T follicular helper cell (primary cell): ENCODE data around the gene FES.
"Not testable (repeated sequence)": the region's sequence is repeated elsewhere in the genome, so short reads cannot be mapped to it uniquely, and the experiment has no call there.

Experiments used
- DNase-seq: peaks from one replicate; pipeline ENCODE4 v3.0.0-alpha.2; 2020; ENCODE audit warnings: low read depth

Gene FES

DNA sequence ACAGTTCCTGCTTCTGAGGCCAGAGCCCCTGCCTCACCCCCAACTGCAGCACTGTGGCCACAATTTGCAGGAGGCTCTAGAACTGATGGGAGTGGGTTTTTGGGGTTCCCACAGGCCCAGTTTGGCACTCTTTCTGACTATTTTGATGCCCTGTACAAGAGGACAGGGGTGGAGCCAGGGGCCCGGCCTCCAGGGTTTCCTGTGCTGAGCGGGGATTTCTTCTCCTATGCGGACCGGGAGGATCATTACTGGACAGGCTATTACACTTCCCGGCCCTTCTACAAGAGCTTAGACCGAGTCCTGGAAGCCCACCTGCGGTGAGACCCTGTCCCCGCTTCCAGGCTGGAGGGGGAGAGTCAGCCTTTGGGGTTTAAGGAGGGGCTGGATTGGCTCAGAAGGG, 25.7 kb downstream of the FES start:
- no peak for DNase-seq

GRCh38 chr15:90910441-90911301, 26.4 kb downstream of the FES start:
- DNase-seq: no peak

DNA sequence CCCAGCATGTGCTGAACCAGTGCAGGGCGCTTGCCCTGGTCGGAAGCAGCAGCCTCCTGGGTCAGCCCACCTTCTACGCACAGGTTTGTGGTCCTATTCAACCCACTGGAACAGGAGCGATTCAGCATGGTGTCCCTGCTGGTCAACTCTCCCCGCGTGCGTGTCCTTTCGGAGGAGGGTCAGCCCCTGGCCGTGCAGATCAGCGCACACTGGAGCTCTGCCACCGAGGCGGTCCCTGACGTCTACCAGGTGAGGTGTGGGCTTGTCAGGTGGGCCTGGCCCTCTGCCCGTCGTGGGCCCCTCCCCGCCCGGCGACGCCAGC, 27.0 kb downstream of the FES start:
- no peak for DNase-seq

DNA sequence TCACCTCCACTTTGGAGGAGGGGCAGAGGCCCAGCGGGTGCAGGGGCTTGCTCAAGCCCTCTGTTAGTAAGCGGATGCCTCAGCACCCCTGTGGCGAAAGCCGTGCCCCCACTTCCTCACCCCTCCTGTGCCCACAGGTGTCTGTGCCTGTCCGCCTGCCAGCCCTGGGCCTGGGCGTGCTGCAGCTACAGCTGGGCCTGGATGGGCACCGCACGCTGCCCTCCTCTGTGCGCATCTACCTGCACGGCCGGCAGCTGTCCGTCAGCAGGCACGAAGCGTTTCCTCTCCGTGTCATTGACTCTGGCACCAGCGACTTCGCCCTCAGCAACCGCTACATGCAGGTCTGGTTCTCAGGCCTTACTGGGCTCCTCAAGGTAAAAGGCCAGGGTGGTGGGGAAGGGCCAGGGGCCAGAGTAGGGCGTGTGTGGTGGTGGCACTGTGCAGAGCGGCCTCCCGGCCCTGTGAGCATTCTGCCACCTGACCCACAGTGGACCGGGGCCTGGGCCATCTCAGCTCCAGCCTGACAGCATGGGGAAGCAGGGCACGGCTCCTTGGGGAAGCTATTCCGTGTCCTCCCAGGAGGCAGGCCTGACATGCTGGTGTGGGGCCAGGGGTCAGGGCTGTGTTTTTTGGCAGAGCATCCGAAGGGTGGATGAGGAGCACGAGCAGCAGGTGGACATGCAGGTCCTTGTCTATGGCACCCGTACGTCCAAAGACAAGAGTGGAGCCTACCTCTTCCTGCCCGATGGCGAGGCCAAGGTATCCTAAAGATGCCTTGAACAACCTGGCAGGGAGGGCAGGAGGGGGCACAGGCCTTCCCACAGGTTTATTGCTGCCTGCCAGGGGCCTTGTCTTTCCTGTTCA, 27.8 kb downstream of the FES start:
- no peak for DNase-seq

DNA sequence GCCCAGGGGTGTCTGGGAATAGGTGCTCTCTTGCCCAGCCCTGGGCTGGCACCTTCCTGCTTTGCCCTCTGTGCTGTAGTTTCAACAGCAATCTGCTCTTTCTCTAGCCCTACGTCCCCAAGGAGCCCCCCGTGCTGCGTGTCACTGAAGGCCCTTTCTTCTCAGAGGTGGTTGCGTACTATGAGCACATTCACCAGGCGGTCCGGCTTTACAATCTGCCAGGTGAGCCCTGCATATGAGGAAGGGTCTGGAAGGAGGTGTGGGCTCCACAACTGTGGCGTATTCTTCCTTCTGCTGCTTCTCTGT, 28.4 kb downstream of the FES start:
- no peak for DNase-seq

DNA sequence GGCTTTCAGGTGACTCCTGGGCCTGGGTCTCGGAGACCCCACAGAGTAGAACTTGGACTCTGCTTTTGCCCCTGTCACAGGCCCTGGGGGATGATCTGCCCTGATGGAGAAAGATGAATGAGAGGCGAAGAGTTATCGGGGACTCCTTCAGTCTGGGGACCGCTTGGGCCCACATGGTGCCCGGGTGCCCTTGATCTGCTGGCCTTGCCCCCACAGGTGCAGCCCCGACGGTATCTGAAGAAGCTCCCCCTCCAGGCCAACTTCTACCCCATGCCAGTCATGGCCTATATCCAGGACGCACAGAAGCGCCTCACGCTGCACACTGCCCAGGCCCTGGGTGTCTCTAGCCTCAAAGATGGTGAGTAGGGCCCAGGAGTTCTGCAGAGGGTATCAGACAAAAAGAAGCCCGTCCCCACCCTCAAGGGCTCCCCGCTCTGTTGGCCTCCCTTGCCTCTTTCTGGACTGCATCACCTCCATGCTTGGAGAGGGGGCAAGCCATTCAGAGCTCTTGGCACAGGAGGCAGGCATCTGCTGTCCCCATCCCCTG, 29.2 kb downstream of the FES start:
- no peak for DNase-seq

- no peak for DNase-seq
These were observed 30.2 kb downstream of the FES start for GRCh38 chr15:90914305-90915080.

DNA sequence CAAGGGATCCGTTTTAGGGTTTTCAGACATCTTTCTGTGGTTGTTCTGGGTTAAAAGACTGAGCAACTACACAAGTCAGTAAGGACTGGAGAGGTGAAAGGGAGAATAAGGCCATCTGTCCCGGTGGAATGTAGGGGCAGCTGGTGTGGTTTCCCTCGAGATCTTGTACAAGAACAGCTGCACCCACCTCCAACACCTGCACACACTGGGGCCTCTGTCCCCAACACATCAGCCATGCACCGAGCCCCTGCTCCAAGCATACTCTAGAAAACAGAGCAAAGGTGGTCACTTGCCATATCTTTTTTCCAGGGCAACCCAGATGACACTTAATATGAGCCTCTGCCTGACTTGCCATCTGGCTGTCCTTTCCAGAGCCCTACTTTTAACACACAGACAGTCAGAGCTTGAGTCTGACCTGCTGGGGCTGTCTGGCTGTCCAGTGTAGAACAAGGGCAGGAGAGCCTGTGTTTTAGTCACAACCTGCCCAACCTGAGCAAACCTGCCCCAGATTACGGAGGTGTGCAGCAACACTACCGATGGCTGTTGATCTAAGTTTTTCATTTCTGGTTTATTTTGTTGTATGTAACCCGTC, 31.0 kb downstream of the FES start:
- DNase-seq: no peak

- no peak for DNase-seq
These were observed 31.6 kb downstream of the FES start for GRCh38 chr15:90915808-90916440.

DNA sequence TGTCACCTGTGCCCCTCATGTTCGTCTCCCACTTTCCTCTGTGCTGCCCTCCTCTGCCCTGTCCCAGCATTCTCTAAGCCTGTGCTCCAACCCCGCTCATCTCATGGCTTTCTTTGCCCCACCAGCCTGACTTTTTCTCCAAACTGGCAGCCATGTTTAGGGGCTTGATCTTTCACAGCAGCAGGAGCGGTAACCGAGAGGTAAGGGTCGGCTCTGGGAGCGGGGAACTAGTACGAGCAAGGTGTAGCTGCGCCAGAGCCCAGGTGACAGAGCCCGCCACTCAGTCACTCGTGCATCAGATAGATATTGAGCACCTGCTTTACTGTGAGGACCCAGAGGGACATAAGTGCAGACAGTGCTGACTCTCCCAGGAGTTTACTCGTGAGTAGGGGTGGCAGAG, 32.2 kb downstream of the FES start:
- DNase-seq: no peak

DNA sequence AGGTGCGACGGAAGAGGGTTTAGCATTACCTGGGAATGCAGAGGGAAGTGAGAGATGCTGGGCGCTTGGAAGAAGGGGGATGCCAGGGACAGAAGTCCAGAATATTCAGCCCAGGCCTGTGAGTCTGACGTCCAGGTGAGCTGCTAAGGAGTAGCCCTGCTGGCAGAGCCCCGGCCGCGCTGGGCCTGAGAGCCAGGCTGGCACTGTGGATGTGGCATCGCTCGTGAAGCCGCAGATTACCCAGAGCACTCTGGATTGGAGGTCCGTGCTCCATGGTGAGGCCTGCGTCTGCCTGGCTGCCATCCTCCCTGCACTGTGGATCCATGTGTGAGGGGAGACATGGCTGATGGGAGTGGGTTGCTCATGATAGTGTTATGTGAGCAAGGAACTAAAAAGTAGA, 33.3 kb downstream of the FES start:
- no peak for DNase-seq

GRCh38 chr15:90918034-90918788, 33.9 kb downstream of the FES start:
- no peak for DNase-seq

DNA sequence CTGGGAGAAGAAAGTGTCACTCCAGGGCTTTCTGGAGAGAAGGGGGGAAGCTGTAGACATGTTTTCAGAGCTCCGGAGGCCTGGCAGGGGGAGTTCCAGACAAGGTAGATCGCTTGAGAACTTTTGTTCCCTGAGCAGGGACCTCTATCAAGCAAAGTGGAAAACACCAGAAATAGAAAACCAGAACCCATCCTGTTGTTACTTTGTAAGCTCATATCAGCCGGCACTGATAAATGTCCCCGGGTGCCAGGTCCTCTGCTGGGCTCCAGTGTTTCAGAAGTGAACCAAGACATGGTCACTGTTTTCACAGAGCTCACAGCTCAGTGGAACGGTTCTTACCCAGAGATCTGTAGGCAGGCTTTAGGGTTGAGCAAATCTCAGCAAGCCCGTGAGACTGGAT, 34.5 kb downstream of the FES start:
- no peak for DNase-seq

DNA sequence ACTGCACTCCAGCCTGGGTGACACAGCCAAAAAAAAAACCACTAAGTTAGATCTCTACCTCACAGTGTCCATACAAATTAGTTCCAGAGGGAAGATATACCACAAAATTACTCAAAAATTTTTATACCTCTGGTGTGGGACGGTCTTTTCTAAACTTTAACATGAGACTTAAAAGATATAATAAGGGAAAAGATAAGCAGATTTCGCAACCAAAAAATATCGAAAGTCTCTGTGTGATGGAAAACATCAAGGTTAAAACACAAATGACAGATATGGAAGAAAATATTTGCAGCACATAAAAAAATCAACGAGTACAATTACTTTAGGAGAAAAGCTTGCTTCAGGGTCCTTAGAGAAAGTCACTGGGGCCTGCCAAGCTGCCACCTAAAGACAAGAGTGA, 37.6 kb downstream of the FES start:
- DNase-seq: no peak

DNA sequence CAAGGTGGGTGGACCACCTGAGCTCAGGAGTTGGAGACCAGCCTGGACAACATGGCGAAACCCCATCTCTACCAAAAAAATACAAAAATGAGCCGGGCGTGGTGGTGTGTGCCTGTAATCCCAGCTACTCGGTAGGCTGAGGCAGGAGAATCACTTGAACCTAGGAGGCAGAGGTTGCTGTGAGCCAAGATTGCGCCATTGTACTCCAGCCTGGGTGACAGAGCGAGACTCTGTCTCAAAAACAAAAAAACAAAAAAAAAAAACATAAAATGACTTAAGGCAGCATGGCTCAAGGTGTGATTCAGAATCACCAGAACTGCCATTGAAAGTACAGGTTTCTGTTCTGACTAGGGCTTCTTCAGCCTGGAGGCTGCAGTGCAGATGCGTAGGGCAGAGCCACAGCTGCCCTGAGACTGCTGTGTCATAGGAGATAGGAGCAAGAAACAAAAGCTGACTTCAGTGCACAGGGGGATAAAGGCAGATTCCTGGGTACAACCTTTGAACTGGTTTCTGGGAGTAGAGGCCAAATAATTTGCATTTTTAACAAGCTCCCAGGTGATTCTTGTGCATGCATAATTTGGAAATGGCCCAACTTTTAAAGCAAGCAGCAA, 38.5 kb downstream of the FES start:
- DNase-seq: not testable (repeated sequence)

DNA sequence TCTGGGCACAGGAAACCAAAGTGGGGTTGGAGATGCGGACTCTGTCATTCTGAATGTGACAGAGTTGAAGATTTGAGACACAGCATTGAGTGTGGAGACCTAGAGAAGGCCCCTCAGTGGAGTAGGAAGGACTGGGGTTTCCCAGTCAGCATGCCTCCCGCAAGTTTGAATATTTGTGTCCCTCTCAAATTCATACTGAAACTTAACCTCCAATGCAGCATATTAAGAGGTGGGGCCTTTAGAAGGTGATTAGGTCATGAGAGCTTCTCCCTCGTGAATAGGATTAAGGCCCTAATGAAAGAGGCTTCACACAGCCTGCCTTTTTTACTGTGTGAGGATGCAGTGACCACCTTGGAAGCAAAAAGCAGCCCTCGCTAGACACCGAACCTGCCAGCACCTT, 40.1 kb downstream of the FES start:
- DNase-seq: no peak

GRCh38 chr15:90926766-90927165, 42.5 kb downstream of the FES start:
- not testable (repeated sequence) for DNase-seq

DNA sequence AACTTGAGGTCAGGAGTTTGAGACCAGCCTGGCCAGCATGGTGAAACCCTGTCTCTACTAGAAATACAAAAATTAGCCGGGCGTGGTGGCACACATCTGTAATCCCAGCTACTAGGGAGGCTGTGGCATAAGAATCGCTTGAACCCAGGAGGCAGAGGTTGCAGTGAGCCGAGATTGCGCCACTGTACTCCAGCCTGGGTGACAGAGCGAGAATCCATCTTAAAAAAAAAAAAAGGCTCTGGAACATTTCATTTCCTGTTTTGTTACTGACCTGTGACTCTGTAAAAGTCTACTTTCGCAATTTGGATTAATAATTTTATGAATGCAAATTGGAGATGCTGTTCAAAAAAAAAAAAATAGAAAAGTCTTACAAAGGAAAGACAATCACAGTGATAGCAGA, 43.8 kb downstream of the FES start:
- not testable (repeated sequence) for DNase-seq

DNA sequence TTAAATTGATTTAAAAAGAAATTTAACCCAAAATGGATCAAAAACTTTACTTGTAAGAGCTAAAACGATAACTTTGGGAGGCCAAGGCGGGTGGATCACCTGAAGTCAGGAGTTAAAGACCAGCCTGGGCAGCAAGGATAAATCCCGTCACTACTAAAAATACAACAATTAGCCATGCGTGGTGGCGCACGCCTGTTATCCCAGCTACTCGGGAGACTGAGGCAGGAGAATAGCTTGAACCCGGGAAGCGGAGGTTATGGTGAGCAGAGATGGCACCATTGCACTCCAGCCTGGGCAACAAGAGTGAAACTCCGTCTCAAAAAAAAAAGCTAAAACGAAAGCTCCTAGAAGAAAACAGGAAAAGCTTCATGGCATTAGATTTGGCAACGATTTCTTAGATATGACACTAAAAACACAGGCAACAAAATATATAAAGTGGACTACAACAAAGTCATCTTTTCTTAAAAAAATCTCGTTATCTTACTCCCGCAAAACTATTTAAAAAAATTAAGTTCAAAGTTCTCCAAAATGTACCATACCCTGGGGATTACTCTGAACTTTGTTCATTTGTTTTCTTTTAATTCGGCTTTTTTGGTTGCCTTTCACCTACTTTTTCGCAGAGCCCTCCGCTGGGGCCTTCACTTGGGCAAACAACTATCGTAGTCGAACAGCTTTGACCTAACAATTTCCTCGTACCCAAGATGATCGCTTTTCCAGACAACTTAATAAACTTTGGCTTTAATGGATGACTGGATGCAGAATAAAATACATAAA, 45.1 kb downstream of the FES start:
- no peak for DNase-seq
